NCI-H2107 treated with DMSO at 0.1 percent for 48 hours (cell line): ENCODE data around the gene IMPACT.

Experiments
- DNase-seq: peaks from one replicate; lab custom pipeline; 2025; ENCODE audit not compliant: unreplicated experiment; lab: John Stamatoyannopoulos, UW

Gene IMPACT, protein sequence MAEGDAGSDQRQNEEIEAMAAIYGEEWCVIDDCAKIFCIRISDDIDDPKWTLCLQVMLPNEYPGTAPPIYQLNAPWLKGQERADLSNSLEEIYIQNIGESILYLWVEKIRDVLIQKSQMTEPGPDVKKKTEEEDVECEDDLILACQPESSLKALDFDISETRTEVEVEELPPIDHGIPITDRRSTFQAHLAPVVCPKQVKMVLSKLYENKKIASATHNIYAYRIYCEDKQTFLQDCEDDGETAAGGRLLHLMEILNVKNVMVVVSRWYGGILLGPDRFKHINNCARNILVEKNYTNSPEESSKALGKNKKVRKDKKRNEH

DNA sequence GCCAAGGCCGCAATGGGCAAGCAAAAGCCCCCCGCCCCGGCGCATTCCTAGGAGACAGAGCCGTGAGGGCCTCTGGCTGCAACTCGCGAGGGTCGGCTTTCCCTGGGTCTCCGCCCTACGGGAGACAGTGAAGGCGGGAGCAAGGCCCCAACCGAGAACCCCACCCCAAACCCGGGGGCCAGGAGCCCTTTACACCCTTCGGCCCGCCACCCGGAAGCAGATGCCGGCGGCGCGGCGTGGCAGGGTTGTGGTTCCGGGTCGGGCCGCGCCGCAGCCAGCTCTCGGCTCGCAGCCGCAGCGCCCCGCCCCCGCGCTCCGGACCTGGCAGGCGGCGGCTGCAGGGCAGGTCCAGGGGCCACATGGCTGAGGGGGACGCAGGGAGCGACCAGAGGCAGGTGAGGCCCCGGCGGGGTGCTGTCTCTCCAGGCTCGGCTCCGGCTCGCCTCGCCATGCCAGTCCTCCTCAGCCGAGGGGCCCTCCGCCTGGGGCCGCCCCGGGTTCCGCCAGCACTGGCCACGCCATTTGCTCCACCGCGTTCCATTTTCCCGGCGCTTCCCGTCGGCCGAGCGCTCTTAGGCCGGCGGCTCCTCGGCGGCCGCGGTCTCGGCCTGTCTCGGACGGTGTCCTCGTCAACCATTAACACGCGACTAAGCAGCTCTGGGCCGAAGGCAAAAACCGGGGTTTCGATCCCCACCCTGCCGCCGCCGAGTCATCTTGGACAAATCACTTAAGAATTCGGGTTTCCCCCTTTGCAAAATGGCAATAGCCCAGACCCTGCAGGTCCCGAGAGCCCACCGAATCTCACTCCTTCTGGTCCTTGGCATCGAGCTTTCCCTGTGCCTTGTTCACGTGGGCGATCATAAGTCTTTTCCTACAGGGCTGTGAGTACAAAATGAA lies at the start of gene IMPACT:
IMPACT (plus strand) TSS at position 273 of the 897 bp plus-strand sequence; CDS start at position 360, 87 bp downstream.
- DNase-seq: peak; percentile 39

DNA sequence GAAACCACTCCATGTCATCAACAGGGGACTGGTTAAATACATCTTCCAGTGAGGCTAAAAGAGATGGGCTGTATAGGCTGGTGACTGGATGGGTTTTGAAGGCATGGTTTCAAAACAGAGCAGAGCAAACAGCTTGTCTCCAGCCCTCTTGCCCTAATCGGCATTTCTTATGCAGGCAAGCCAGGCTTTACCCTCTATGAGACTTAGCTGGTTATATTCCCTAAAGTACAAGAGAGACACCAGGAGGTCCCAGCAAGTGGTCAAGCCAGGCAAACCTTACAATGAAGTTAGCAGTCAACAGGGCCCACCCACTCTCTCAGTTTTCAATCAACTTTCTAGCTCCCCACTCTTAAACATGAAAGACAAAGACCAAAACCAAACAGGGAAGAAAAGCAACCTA lies 47.9 kb upstream of the IMPACT start:
- no peak for DNase-seq

DNA sequence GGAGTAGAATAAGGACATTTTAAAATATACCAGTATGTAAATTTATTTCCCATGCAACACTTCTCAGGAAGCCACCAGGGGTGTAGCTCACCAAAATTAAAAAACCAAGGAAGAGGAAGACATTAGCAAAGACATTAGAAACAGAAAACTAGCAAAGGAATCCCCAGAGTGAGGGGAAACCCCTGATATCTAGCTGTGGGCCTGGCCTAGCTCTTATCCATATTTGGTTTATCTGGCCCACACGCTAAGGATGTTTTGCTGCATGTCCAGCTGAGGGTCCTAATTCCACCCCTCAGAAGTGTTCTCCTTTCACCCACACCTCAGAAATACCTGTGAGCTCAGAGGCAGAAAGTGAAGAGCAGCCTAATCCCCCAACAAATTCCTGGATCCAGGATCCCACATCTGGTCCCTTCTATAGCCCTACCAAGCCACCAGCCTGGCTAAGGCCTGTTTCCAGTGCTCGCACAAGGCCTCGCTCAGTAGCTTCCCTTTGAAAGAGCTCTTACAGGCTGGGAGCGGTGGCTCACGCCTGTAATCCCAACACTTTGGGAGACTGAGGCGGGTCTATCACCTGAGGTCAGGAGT lies 46.2 kb upstream of the IMPACT start:
- DNase-seq: no peak

DNA sequence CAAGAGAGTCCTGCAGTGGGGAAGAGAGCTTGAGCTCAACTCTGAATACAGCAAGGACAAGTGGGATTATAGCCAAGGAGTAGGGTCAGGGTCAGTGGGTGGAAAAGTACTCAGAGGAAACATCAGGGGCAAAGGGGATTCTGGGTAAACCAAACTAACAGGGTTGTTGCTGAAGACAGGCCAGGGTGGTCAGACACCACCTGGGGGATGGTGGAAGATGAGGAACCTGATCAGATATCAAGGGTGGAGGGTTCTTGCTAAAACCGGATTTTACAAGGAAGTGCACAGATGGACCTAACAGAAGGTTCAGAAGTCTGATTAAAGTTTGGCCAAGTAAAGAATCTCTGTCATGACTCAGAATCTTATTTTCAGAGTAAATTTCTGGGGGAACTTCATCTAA lies 45.3 kb upstream of the IMPACT start:
- no peak for DNase-seq

DNA sequence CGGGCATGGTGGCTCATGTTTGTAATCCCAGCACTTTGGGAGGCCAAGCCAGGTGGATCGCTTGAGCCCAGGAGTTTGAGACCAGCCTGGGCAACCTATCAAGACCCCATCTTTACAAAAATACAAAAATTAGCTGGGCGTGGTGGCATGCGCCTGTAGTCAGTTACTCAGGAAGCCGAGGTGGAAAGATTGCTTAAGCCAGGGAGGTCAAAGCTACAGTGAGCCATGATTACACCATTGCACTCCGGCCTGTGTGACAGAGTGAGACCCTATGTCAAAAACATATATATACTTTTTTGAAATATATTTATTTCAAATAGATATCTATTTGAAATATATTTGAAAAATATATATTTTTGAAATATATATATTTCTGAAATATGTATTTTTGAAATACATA lies 39.8 kb upstream of the IMPACT start:
- no peak for DNase-seq

DNA sequence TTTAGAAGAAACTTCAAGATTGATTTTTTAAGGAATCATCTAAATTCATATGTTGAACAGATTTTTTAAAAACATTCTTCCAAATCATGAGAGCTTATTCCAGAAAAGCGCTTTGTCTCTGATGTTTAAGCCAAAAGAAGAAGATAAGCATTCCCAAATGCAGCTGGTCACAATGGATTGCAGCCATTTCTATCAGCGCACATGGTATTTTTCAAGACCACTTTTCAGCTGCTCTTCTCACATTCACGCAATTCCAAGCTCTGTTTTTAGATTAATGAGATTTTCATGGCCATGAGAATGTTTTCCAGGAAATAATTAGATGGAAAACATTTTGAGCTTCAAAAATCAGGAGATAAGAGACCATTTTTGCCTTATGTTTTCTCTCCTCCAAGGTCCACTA lies 37.5 kb upstream of the IMPACT start:
- DNase-seq: no peak

DNA sequence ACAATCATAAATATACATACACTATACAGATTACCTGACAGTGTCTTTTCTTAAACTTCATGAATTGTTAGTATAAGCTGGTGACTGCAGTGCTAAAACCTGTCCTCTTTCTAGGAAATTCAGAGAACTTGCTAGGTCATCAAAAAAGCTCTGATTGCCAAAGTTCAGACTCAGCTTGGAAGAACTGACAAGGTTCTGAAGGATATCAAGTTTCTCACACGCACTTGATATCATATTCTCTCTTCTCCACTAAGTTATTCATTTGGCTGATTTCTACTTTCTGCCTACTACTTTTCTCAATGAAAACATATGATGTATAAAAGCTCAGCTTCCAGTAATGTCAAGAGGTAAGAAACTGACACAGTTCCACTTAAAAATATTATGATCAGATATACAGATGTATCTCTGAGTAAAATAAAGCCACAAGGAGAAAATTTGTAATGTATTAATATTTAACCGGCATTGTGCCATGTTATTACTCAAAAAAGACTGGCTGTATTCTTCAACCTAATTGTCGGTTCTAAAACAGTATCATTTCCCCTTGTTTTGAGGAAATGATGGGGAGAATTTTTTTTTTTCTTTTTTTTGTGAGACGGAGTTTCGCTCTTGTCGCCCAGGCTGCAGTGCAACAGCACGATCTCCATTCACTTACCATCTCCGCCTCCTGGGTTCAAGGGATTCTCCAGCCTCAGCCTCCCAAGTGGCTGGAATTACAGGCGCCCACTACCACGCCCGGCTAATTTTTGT lies 31.2 kb upstream of the IMPACT start:
- DNase-seq: no peak

DNA sequence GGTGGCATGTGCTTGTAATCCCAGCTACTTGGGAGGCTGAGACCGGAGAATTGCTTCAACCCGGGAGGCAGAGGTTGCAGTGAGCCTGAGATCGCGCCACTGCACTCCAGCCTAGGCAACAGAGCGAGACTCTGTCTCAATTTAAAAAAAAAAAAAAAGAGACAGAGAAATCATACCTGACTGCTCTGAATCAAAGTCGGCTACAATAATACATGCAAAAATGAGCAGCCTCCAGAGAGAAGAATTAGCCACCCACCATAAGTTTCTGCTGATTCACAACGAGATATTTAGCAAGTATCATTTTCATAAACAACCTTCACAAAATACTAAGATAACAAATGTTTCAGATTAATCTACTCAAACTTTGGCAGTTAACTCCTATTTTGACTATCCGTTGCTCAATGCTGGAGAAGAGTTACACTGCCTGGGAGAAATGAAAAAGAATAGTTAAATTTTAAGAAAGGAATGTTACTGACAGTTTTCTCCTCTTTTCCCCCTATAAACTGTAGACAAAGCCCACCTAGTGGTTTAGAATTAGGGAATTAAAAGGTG lies 30.3 kb upstream of the IMPACT start:
- no peak for DNase-seq

DNA sequence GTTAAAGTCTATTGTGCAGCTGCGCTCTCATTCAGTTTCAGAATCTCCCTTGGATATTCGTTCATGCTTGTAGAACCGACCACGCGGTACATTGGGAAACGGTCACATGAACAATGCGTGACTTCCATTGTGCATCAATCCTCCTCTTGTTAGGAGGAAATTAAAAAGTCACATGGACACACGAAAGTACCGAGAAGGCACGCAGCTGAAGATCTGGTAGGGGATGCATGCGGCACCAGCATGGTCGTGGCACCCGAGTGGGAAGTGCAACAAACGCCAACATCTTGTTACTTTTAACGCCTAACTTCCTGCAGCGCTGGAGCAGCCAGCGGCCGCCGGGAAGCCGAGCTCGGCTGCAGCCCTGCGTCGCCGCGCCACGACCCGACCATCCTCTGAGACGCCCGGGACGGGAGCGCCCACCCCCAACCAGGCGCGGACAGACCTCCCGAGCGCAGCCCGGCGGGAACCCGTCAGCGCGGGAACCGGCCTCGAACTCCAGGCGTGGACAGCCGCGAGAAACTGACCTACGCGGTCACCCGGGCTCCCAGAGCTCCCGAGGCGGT lies 29.3 kb upstream of the IMPACT start:
- DNase-seq: peak; percentile 10

DNA sequence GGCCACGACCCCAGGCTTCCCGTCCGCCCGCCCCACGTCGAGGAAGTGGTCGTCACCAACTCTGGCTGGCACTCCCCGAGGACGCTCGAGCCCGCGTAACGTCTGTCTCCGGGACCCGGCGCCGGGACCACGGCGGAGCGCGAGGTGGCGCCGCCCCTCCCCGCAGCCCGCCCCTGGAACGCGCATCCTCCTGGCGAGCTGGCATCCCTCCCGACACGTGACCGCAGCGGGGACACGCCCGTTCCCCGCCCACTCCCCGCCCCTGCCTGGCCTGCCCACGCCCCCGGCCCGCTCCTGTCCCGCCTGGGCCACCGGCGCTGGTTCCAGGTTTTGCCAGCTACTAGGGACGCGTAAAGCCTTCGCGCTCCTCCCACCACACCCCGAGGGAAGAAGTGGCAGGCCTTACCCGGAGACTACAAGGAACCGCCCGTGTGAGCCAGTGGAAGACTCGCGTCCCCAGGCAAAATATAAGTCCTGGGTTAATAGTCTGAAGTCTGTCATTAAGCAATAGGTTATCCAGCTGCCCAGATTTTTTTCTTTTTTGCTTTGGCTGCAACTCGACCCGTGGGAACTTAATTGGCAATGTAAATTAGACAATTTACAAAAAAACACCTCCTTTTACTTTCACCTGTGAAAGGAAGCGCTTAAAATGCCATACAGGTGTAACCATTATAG lies 28.6 kb upstream of the IMPACT start, which contains the start of gene OSBPL1A:
OSBPL1A (minus strand) TSS at position 131 of the 675 bp plus-strand sequence. CDS start 20,291 bp downstream, outside the sequence.
- peak; percentile 70 for DNase-seq

DNA sequence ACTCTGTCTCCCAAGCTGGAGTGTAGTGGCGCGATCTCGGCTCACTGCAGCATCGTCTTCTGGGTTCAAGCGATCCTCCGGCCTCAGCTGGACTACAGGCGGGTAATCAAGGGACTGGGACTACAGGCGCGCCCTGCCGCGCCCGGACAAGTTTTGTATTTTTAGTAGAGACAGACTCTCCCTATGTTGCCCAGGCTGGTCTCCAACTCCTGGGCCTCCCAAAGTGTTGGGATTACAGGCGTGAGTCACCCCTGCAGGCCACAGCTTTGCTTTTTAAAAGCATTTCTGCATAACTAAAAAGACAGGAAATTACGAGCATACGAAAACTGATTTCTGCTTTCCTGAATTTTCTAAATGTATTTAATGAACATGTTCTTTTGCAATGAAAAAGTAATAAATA lies 27.9 kb upstream of the IMPACT start:
- no peak for DNase-seq

DNA sequence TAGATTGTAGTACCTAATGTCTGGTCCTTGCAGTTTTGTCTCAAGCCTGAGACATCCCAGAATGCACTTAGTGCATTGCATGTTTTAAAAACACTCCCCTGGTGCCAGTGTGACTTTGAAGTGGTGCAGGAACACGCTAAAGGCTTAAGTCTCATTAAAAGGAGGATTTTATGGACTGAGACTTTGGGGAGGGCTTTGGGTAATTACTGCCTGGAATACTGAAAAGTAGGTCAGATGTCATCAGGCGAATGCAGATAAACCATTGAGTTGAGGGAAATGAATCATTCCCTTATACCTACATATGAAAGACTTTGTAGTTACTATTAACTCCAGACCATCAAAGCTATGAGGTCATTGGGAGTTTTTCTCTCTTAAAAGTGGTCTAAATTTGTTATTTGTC lies 25.9 kb upstream of the IMPACT start:
- no peak for DNase-seq

DNA sequence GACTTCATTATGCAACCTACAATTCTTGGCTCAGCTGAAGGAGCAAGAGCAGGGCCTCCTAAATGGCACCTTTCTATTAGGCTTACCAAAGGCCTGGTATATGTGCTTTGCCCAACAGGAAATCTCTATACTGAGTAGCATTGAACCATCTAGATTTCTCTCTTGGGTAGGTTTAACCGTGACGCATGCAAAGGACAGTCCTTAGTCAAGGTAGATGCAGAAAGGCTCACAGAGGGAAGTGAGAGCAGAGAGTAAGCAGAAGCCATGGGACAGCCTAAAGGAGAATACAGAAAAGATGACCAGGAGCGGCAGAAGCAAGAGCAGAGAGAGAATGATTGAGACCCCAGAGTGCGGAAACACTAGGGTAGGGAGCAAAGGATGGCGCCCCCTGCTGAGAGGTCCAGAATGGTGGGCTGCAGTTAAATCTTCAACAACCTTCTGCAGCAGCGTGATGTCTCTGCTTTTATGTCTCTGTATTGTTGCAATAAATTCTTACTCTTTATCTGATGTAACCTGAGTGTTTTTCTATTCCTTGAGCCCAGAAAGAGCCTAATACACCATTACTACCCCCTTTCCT lies 24.2 kb upstream of the IMPACT start:
- no peak for DNase-seq

DNA sequence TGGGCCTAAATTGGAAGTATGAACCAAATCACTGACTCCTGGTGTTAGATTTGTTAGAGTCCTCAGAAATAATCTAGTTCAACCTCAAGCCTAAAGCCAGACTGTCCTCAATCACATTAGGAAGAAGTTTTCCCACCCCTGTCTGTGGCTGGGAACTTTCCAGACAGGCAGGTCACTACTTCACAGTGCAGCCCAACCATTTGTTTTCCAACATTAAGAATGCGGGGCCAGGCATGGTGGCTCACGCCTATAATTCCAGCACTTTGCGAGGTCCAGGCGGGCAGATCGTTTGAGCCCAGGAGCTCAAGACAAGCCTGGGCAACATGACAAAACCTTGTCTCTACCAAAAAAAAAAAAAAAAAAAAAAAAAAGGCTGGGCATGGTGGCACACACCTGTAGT lies 23.4 kb upstream of the IMPACT start:
- no peak for DNase-seq

DNA sequence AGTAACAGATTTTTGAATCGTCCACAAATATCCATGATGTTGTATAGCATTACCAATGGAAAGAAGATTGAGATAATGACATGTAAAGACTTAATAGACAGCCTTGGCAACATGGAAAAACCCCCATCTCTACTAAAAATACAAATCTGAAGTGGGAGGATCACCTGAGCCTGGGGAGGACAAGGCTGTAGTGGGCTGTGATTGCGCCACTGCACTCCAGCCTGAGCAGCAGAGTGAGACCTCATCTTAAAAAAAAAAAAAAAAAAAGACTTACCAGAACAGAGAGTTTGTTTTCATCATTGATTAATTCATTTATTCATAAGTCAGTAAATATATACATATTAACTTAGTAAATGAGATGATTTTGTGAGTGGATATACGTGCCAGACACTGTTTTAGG lies 21.9 kb upstream of the IMPACT start:
- DNase-seq: no peak

DNA sequence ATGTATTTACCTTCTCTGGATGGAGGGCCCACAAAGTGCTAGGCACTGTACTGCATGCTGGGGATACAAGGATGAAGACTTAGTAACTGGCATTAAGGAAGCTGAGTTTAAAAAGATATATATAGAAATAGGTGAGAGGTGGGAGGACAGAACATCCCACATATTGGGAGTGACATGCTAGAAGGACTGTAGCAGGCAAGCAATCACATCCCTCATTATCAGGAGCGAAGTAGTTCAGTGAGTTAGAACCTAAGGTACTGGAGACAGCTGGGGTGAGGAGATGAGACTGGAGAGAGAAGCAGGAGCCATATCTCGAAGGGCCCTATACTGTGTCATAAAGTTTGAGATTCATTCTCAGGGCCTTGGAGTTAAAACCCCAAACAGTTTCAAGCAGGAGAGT lies 18.0 kb upstream of the IMPACT start:
- DNase-seq: no peak

DNA sequence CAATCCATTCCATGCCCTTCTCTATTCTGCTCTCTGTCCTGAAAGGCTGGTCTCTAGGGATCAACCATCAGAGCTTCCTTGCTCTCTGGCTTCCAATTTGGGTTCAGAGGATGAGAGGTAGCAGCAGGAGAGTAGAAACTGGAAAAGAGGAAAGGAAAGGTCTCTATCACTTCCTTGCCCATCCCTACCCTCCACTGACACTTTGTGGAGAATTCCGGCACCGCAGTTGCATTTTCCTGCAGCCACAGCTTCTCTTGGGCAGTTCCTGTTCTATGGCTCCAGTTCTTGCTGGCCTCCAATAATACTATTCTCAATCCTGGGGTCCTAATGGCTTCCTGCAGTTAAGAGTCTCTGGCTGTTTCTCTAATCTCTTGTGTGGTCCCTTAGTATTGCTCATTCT lies 13.3 kb upstream of the IMPACT start:
- DNase-seq: no peak

DNA sequence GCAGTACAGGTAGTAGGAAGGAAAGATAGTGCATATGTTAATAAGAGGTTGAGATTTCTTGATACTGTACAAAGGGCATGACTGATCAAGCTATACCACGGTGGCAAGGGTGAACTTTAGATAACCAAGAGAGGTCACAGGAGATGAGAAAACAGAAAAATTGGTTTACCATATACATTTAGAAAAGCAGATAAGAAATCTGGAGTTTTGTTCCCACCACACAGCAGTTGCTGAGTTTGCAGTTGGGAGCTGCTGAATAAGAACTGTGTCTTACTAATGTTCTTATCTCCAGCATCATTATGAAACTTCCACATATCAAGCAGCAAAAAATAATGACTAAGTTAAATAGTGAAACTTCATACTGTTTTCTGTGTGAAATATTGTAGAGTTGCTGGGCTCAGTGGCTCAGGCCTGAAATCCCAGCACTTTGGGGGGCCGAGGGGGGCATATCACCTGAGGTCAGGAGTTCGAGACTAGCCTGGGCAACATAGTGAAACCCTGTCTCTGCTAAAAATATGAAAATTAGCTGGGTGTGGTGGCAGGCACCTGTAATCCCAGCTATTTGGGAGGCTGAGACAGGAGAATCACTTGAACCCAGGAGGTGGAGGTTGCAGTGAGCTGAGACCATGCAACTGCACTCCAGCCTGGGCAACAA lies 12.0 kb upstream of the IMPACT start:
- DNase-seq: no peak

DNA sequence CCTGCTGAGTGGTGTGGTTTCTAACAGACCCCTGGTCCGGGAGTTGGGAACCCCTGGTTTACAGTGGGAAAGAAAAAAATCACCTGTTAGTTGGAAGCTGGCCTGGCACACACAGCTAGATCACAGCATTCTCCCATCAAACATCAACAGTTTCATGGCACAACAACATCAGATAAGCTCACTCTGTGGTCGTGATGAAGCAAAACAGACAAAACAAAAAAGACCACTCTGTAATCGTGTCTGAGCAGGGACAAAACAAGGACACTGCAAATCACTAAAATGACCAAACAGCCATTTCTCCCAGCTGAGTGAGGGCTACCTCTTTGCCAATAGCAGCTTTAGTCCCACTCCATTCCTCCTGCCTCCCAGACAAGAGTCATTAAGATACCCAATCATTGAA lies 9.0 kb upstream of the IMPACT start:
- no peak for DNase-seq
